ENCODE measurements around the gene REPIN1. TPM values are rescaled to one million over a fixed set of nuclear protein-coding genes. Genes with fewer than 3 reads are reported as not detected.

REPIN1 gene
- total RNA-seq, 1 experiment from 2014 or later: 131 TPM

- no peak for DNase-seq (ENCODE audit: low read depth, low spot score)
- in situ Hi-C loops (cut with HindIII; ENCODE audit: low pct_unique_long_range_greater_than_20kb, low sequenced_read_pairs): no loop called here
These were observed 39.2 kb downstream of the REPIN1 start for GRCh38 chr7:150407588-150408392.

DNA sequence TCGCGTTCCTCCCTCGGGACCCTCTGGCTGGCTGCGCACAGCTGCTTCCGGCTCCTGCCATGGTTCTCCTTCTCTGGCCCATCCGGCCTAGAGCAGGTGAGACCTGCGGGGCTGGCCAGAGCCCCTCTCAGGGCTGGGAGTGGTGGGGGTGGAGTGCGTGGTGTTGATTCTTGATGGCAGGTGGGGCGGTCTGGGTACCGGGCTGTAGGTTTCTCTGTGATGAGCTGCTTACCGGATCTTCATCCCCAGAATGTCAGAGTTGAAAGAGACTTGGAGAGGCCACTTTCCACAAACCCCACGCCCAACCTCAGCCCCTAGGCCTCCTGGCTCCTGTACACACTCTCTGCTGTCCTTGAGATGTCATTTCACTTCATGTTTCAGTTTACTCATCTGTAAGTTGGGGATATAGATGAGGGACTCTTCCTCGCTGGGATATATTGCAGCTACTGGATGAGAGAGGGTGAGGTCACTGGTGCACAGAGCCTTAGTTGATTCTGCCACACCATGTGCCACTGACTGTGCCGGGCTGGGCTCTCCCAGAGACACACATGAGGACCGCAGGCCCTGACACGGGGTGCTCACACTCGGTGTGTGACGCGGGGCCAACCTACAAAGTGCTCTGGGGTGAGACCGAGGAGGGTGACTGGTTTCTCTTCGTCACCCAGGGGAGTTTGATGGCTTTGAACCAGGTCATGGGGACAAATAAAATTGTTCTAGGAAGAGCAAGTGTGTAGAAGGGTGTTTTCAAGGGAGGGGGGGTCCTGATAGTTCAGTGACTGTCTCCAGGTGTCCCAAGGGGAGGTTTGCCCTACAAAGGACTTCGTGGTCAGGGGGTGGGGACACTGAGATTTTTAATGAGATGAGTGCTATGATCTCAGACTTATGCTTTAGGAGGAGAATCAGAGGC is 40.0 kb downstream of the REPIN1 start:
- no peak for DNase-seq (ENCODE audit: low read depth, low spot score)
- in situ Hi-C loops (cut with HindIII; ENCODE audit: low pct_unique_long_range_greater_than_20kb, low sequenced_read_pairs): no loop called here

DNA sequence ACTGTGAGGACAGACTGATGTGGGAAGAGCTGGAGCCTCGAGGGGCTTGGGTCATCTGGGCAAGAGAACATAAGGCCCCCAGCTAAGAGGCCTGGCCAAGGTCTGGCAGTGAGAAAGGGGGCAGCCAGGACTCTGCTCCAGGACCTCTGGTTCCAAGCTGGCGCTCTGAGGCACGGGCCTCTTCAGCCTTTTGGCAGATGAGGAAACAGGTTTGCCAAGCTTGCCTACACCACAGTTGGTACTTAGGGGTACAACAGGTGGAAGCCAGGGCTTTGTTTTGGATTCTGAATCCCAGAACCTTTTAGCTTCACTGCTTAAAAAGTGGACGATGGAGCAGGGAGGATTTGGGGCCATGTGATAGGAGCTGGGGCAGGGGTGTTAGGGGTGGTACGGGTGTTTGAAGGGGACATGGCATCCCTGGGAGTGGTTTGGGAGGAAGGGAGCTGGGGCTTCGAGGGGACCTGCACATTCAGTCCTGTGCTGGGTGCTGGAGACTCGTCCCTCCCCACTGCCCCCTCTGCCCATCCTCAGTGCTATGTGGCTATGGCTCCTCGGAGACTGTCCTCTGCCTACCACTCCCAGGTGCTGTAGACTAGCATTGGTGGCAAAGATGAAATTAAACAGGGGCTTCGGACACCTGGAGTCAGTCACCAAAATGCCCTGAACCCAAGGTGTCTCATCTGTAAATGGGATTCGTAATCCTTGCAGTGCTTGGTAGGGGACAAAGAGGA is 40.8 kb downstream of the REPIN1 start:
- DNase-seq (ENCODE audit: low read depth, low spot score): no peak
- in situ Hi-C loops (cut with HindIII; ENCODE audit: low pct_unique_long_range_greater_than_20kb, low sequenced_read_pairs): no loop called here

DNA sequence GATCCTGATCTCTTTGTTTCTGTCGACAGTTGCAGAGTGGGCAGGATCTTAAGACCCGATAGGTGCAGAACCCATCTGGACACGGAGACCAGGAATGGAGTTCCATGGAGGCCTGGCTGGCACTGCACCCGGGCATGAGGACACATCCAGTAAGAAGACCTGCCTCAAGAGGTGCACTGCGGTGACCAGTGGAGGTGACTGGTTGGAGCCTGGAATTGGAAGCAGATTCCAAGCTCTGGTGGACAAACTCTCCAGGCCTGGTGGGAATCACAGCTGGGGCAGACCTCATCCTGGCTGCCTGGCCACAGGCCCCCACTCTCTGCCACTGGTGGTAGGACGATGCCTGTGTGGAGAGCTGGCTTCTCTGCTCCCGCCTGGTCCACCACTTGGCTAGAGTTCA is 41.5 kb downstream of the REPIN1 start:
- no peak for DNase-seq (ENCODE audit: low read depth, low spot score)
- in situ Hi-C loops (cut with HindIII; ENCODE audit: low pct_unique_long_range_greater_than_20kb, low sequenced_read_pairs): no loop called here

DNA sequence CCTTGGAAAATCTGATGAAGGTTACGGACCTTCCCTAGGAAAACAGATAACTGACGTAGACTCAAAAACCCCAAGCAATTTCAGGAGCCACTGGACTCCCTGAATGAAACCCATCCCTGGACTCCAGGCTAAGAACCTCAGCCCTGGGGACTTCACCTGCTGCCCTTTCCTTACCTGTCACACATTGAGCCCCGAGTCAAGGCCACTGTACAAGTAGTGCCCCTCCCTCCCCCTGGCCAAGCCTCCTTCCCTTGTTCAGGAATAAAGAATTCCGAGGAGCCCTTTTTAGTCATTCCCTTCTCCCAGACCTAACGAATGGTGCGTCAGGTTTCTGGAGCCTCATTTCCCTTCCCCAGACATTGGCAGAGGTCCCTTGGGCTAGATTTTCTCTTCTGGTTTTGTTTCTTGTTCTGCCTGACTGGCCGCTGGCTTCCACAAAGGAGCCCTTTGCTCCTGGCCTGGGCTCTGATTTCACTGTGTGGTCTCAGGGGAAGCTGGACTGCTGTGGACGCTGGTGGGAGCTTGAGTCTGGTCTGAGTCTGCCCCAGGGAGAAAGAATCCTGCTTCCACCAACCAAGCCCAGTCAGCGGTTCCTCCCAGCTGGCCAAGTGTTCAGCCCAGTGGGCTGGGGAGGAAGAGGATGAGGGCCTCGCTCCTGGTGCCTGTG is 42.2 kb downstream of the REPIN1 start:
- in situ Hi-C loops (cut with HindIII; ENCODE audit: low pct_unique_long_range_greater_than_20kb, low sequenced_read_pairs): no loop called here
- no peak for DNase-seq (ENCODE audit: low read depth, low spot score)

DNA sequence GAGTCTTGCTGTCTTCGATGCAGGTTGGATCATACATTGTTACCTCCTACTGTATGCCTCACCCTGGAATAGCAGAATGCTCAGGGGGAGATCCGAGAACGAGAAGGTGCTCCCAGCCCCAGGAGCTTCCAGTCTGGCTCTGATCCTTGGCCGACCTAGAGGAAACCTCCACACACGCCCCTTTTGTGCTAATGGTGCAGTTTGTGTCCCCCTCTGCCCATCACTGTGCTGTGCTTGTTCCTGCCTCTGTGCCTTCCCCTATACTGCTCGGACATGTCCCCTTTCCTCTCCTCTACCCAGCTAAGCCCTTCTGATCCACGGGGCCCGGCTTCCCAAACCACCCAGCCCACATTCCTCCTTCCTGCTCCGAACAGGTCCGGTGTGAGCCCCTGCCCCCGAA is 43.0 kb downstream of the REPIN1 start:
- in situ Hi-C loops (cut with HindIII; ENCODE audit: low pct_unique_long_range_greater_than_20kb, low sequenced_read_pairs): no loop called here
- no peak for DNase-seq (ENCODE audit: low read depth, low spot score)

DNA sequence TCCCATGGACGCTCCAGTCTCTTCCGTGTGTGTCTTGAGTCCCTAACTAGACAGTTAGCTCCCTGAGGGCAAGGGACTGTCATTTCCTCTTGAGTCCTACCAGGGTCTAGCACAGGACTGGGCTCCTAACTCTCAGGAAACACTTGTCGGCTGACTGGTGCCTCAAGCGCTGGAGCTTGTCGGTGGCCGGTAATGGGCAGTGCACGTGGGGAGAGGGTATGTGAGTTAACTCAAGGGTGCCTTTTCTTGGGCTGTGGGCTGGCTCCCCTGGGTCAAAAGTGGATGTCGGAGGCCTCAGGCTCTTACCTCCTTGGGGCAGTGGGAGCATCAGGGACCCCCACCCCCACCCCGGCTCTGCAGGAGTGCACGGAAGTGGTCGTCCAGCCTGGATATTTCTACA is 43.4 kb downstream of the REPIN1 start:
- in situ Hi-C loops (cut with HindIII; ENCODE audit: low pct_unique_long_range_greater_than_20kb, low sequenced_read_pairs): no loop called here

DNA sequence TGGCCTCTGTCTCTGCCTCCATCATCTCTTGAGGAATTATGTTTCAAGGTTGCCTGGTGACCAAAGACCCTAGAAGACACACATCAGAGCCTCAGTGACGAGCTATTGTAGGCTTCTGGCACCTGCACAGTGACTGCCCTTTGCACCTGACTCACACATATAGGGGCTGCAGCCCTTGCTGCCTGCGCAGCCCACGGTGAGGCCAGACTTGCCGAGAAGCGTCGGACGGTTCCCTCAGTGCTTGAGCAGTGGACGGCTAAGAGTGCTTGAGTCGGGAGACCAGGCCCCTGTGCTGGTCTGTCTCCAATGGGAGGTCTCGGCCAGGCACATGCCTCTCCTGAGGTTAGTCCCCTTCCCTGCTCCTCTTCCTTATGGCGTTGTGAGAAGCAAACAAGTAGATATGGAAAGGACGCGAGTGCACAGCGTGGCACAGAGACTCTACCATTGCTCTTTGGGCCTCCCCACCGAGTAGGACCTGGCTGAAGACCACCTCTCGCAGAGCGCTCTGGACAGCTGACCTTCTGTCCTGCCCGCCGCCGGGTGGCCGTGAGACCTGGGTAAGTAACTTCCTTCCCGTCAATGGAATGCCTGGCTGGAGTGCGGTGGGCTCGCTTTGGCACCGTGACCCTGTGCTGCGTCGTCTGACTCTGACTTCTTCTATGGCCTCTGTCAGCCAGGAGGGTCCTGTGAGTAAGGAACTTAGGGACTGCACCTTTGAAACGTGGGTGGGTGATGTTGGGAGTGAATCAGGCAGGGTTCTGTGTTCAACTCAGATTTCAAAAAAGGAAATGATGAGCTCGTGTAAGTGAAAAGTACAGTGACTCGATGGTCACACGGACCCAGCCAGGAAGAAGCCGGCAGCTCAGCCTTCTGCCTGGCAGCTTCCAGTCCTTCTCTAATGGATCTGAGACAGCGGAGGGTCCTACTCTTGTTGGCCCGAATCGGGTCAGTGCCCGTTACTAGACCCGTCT is 44.2 kb downstream of the REPIN1 start:
- no peak for DNase-seq (ENCODE audit: low read depth, low spot score)
- in situ Hi-C loops (cut with HindIII; ENCODE audit: low pct_unique_long_range_greater_than_20kb, low sequenced_read_pairs): no loop called here

More for the DNA sequence above, 43.4 kb downstream of the REPIN1 start:
- DNase-seq (ENCODE audit: low read depth, low spot score): no peak

GRCh38 chr7:150413640-150414081 is 45.0 kb downstream of the REPIN1 start:
- in situ Hi-C loops (cut with HindIII; ENCODE audit: low pct_unique_long_range_greater_than_20kb, low sequenced_read_pairs): no loop called here

GRCh38 chr7:150415161-150416153 is 46.8 kb downstream of the REPIN1 start:
- no peak for DNase-seq (ENCODE audit: low read depth, low spot score)
- in situ Hi-C loops (cut with HindIII; ENCODE audit: low pct_unique_long_range_greater_than_20kb, low sequenced_read_pairs): no loop called here

More at GRCh38 chr7:150413640-150414081, 45.0 kb downstream of the REPIN1 start:
- no peak for DNase-seq (ENCODE audit: low read depth, low spot score)

DNA sequence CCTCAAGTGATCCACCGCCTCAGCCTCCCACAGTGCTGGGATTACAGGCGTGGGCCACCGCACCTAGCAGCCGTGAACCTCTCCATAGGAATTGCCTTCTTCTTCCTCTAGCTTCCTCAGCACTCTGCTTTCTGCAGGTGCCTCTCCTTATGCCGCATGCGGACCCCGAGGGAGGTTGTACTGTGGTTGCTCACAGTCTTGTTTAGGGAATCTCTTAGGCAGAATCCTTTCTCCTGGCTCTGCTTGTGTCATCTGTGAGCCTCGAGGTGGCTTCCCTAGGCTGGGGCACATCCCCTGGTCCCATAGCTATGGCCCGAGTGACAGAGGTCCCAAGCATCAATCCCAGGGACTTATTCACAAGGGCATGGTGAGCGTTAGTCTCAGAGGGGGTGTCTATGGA is 48.6 kb downstream of the REPIN1 start:
- no peak for DNase-seq (ENCODE audit: low read depth, low spot score)
- in situ Hi-C loops (cut with HindIII; ENCODE audit: low pct_unique_long_range_greater_than_20kb, low sequenced_read_pairs): no loop called here

DNA sequence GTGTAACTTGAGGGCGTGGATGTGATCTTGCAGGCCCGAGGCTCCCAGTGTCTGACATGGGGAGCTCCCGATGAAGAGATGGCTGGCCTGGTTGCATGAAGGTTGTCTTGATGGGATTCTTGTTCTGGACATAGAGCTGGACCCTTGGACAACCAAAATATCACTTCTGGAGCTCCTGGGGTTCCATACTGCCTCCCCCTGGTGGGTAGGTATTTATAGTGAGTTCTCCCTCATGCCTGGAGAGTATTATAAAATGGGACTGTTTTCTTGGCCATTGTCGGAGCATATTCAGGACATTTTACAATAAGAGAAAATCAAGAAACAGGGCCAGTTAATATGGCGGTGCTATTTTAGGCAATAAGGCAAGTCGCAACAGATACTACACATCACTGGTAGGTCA is 49.2 kb downstream of the REPIN1 start:
- DNase-seq (ENCODE audit: low read depth, low spot score): peak; percentile 50
- in situ Hi-C loops (cut with HindIII; ENCODE audit: low pct_unique_long_range_greater_than_20kb, low sequenced_read_pairs): no loop called here

DNA sequence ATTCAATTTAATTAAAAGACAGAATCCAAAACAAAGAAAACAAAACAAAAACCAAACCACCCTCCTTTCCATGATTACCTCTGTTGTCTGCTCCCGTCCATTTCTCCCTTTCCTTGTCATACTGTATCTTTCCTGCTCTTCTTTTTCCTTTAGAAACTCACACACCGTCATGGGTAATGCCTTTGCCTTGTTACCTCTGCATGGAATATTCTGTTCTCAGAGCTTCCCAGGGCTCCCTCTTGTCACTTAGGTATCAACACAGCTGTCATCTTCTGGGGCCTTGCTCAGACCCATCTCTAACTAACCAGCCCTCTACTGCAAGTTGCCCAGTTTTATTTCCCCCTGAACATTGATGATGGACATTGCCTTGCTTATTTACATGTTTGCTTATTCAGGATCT is 51.6 kb downstream of the REPIN1 start:
- DNase-seq (ENCODE audit: low read depth, low spot score): no peak
- in situ Hi-C loops (cut with HindIII; ENCODE audit: low pct_unique_long_range_greater_than_20kb, low sequenced_read_pairs): no loop called here

- DNase-seq (ENCODE audit: low read depth, low spot score): peak; percentile 91
- in situ Hi-C loops (cut with HindIII; ENCODE audit: low pct_unique_long_range_greater_than_20kb, low sequenced_read_pairs): no loop called here
These were observed 52.5 kb downstream of the REPIN1 start for GRCh38 chr7:150420987-150421674.

GRCh38 chr7:150421831-150422230 is 53.2 kb downstream of the REPIN1 start:
- no peak for DNase-seq (ENCODE audit: low read depth, low spot score)
- in situ Hi-C loops (cut with HindIII; ENCODE audit: low pct_unique_long_range_greater_than_20kb, low sequenced_read_pairs): no loop called here
